GM19372 (cell line): ENCODE measurements around the gene ZNF365.
"Not testable (repeated sequence)": the region's sequence is repeated elsewhere in the genome, so short reads cannot be mapped to it uniquely, and the experiment has no call there.

Experiments
- ATAC-seq: cut with Tn5 transposase; IDR thresholded peaks from one replicate; pipeline ENCODE4 v1.9.1; 2021; ENCODE audit warnings: mild to moderate bottlenecking, low read depth, moderate library complexity; ENCODE audit not compliant: unreplicated experiment

ZNF365 gene, protein sequence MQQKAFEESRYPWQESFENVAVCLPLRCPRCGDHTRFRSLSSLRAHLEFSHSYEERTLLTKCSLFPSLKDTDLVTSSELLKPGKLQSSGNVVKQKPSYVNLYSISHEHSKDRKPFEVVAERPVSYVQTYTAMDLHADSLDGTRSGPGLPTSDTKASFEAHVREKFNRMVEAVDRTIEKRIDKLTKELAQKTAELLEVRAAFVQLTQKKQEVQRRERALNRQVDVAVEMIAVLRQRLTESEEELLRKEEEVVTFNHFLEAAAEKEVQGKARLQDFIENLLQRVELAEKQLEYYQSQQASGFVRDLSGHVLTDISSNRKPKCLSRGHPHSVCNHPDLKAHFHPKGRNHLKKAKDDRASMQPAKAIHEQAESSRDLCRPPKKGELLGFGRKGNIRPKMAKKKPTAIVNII

DNA sequence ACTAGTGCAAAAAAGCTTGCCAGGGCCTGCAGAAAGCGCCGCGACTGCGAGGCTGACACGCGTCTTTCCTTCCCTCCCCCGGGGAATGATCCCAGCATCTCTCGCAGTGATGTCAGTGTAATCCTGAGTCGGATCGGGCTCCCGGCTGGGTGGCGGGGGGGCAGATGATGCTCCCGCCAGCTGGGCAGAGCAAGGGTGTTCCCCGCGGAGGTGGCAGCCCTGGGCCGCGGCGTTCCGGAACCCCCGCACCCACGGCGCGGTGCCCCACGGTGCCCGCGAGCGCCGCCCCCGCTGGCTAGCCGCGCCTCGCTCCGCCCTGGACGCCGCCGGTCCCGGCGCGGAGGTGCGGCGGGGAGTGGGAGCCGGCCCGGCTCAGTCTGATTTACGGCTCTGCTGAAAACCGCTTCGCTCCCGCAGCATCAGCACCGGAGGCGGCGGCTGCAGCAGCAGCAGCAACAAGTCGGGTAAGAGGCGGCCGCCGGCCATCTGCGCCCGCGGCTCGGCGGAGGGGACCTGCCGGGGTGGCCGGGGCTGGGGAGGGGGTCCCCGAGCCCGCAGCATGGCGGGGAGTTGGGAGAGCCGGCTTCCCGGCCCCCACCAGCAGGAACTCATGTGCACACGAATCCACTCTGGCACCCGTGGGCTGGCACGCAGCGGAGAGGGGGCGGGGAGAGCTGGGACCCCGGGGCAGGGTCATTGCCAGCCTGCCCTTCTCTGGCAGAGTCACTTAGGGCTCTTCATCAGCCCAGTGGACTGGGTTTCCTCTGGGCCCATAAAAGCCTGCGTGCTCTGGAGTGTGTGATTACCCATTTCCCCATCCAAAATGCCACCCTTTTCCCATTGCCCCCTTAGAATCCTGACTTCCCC lies at the start of gene ZNF365:
ZNF365 (plus strand) TSS at position 375 of the 867 bp plus-strand sequence. CDS start 1,825 bp downstream, outside the sequence.
- ATAC-seq: no peak

DNA sequence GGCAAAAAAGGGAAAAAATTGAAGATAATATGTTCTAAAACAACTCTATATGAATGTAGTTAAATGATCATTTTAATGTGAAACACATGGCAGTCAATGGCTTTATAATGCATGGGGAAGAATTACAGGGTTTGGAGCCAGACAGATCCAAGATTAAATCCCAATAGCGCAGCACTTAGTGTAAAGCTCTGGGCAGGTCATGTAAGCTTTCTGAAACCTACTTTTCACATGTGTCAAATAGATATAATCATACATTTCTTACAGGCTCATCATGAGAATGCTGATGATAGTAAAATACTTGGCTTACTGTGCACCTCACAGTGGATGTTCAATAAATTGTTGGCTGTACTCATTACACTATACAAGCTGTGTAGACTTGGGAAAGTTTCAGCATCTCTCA lies 48.0 kb upstream of the ZNF365 start:
- ATAC-seq: no peak

DNA sequence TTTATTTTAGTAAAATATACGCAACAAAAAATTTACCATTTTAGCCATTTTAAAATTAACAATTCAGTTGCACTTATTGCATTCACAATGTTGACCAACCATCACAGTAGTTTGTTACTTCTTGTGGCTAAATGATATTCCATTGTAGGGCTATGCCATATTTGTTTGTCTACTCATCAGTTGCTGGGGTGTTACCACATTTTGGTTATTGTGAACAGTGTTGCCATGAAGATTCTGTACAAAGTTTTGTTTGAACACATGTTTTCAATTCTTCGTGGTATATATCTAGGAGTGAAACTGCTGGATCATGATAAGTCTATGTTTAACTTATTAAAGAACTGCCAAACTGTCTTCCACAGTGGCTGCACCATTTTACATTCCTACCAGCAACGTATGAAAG lies 46.3 kb upstream of the ZNF365 start:
- no peak for ATAC-seq

DNA sequence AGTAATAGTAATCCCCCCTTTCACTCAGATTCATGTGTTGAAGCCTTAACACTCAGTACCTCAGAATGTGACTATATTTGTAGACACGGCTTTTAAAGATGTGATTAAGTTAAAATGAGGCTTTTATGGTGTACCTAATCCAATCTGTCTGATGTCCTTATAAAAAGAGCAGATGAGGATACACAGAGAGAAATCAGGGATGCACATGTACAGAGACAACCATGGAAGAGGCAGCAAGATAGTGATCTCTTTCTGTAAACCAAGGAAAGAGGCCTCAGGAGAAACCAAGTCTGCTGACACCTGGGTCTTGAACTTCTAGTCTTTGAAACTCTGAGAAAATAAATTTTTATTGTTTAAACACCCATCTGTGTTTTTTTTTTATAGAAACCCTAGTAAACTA lies 44.0 kb upstream of the ZNF365 start:
- no peak for ATAC-seq

DNA sequence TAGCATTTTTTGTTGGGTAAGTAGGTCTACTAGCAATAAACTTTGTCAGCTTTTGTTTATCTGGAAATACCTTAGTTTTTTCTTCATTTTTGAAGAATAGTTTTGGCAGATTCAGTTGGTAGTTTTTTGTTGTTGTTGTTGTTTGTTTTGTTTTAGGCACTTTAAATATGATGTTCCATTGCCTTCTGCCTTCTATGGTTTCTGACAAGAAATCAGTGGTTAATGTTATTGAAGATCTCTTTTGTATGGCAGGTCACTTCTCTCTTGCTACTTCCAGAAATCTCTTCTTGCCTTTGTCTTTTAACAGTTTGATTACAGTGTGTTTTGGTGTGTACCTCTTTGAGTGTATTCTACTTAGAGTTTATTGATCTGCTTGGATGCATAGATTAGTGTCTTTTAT lies 41.8 kb upstream of the ZNF365 start:
- ATAC-seq: no peak

DNA sequence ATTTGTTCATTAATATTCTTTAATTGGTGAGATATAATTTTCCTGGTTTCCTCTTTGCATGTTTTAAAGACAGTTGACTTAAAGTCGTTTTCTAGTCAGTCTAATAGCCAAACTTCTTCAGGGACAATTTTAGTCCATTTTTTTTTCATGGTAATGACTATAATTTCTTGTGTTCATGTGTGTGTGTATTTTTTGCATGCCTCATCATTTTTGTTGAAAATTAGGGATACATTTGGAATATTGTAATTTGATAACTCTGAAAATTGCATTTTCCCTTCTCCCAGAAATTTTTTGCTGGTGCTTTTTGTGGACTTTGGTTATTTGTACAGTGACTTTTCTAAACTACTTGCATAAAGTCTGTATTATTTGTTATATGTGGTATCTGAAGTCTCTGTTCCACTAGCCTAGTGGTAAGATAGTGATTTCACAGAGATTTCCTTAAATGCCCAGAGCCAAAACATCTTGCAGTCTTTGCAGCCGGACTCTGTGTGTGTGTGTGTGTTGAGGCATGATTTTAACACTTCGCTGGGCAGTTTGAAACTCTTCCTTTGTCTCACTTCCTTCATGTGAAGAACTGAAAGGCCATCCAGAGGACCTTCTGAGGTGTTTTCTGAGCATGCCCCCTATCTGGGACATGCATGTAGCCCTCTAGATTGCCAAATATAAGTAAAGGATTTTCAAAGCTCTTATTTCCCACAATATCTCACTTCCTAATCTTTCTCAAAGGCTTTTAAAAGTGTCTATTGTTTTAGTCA lies 40.9 kb upstream of the ZNF365 start:
- no peak for ATAC-seq

DNA sequence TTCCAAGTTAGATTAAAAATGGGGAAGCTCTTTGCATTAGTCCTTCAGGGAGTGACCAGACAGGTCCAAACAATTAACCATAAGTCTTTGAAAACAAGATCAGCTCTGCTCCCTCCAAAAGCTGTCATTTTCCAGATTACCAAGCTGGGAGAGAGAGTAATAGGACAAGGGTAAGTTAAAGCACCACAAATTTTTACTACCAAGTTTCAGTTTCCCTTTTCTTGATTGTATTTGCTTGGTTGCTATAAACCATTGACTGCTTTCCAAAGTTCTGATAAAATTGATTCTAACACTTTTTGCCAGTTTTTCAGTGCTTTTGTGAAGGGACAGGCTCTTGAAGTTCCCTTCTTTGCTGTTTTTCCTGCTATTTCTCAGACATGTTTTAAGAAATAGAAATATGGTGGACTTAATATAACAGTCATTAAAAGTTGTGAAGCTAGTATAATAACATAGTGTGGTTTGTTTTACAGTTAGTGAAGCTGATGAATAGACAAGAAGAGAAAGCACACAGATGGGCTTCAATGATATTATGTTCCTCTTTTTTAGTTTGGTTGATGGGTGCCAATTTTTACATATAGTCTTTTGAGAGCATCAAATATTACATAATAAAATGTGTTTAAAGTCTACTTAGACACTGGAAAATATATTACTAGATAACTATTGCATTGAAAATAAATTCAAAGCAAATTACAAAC lies 40.0 kb upstream of the ZNF365 start:
- ATAC-seq: no peak

DNA sequence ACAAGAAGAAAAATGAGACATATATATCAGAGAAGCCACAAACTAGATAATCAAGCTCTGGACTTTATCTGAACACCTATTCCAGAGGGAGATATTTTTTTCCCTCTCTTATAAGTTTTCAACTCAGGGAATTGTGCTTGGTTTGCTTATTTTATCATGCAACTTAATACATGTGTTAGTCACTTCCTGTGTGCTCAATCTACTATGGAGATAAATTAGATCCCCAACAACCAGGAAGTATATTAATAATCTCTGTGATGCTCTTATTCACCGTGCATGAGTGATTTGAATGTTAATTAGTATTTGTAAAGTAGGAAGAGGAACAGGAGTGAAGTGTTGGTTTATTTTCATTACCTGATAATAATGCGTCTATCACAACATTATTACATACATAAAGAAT lies 38.8 kb upstream of the ZNF365 start:
- no peak for ATAC-seq

DNA sequence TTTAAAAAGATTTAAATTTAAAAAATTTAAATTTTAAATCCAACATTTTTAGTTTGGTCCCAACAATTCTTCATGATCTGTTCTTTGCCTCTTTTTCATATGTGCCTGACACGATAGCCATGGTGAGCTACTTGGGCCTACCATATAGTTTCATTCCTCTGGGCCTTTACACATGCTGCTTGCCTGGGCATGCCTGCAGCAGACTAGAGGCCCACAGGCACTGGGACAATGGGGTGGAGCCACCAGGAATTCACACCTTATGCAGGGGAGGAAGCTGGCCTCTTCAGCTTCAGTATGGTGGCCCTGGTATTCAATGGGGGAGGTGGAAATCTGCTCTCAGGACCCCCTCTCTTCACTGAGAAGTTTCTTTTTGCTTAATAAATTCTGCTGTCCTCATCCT lies 37.8 kb upstream of the ZNF365 start:
- no peak for ATAC-seq

DNA sequence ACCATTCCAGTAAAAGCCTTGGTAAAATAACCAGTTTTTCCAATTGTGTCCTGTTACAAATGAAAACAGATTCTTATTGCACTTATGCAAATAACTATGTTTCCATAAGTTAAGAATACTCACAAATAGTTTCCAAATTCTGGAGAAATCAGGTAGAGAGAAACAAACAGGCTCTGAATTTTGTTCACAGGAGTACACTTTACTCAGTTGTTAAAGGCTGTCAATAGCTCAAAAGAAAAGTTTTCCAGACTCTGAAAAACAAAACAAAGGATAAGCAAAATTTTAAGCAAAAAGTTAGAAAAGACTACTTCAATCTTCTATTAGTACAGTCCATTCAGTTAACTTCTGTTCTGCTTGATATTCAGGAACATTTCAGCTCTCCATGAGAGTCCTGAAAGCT lies 32.8 kb upstream of the ZNF365 start:
- no peak for ATAC-seq

DNA sequence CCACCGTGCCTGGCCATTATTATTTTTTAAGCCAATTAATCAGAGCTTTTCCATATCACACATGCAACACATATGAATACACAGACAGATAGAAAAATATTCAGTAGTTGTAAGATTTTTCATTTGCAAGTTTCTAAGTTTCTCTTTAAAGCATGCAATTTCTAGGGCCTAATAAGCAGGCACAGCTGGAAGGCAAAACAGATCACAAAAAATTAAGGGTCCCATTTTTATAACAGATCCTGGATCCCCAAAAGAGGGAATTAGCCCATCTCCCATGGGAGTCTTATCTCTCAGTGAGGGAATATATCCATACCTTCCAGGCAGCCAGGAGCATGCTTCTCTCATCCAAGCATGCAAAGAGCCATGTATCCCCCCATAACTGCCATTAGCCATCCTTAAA lies 31.2 kb upstream of the ZNF365 start:
- no peak for ATAC-seq

DNA sequence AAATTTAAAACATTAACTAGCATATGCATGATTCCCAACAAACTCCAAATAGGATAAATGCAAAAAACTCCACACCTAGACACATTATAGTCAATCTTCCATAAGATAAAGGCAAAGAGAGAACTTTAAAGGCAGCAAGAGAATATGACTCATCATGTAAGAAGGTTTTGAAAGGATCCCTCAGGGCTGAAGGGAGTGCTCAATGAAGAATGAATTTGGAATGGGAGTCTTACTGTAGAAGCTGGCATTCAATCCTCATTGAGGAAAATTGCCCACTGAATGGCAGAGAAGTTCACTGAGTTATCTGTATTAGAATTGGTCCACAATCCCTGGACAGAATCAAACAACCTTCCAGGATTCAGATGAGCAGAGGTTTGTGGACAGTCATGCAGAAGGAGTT lies 26.1 kb upstream of the ZNF365 start:
- ATAC-seq: no peak

DNA sequence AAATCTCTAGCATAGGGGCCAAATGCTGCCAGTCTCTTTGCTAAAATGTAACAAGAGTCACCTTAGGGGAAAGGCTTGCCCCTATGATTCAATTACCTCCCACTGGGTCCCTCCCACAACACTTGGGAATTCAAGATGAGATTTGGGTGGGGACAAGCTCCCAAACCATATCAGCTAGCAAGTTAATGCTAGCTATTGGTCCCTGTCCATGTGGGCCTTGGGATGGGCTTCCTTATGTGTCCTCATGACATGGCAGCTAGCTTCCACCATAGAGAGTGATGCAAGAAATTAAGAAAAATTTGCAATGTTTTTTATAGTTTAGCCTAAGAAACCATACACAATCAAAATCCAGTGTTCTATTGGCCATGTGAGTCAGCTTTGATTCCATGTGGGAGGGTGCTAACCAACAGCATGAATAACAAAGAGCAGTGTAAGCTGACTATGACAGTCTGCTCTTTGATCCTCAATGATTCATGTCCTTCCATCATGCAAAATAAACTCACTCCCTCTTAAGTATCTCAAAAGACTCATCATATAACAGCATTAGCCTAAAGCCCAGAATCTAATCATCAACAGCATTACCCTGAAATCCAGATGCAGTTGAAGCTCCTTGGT lies 21.7 kb upstream of the ZNF365 start:
- ATAC-seq: no peak

DNA sequence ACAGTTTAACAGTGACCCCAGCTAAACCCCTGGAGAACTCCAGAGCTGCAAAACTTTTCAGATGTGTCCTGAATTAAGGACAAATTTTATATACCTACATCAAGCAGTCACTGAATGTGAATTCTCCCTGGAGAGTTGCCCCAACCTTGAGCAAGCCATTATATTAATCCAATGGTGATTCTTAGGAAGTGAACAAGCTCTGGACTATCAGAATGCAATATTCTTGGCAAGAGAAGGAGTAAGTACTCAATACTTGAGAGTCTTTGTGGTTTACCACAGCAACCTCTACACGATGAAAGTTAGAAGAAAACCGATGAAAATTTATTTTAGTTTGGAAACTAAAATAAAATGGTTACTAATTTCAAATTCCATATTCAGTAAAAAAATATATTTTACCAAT lies 19.3 kb upstream of the ZNF365 start:
- no peak for ATAC-seq

DNA sequence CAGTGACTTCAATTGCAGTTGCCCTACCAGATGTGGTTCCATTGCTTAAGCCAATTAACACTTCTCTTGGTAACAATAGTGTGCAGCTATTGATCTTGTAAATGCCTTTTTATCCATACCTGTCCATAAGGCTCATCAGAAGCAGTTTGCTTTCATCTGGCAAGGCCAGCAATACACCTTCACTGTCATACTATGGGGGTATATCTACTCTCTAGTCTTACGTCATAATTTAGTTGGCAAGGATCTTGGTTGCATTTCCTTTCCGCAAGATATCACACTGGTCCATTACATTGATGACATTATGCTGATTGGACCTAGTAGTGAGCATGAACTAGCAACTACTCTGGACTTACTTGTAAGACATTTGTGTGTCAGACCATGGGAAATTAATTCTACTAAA lies 17.7 kb upstream of the ZNF365 start:
- no peak for ATAC-seq

DNA sequence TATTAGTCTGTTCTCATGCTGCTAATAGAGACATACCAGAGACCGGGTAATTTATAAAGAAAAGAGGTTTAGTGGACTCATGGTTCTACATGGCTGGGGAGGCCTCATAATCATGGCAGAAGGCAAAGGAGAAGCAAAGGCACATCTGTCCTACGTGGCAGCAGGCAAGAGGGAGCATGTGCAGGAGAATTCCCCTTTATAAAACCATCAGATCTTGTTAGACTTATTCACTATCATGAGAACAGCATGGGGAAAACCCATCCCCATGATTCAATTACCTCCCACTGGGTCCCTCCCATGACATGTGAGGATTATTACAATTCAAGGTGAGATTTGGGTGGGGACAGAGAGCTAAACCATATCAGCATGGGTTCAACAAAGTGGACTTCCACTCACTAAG lies 16.0 kb upstream of the ZNF365 start:
- ATAC-seq: not testable (repeated sequence)

DNA sequence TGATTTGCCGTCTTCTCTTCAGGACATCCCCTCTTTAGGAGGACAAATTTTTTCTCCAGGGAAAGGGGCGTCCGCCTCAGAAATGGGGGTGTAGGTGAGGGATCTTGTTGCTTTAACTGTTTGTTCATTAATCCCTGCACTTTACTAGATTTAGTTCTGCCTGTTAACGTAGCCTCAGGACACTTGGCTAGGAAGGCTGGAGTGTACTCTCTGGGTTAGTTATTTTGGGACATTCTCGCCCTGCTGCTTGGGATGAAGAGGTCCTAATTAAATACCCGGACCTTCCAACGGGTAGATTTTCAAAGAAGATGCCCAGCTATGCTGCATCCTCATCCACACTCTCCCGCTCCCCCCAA lies 552 bp upstream of the ZNF365 start:
- no peak for ATAC-seq

DNA sequence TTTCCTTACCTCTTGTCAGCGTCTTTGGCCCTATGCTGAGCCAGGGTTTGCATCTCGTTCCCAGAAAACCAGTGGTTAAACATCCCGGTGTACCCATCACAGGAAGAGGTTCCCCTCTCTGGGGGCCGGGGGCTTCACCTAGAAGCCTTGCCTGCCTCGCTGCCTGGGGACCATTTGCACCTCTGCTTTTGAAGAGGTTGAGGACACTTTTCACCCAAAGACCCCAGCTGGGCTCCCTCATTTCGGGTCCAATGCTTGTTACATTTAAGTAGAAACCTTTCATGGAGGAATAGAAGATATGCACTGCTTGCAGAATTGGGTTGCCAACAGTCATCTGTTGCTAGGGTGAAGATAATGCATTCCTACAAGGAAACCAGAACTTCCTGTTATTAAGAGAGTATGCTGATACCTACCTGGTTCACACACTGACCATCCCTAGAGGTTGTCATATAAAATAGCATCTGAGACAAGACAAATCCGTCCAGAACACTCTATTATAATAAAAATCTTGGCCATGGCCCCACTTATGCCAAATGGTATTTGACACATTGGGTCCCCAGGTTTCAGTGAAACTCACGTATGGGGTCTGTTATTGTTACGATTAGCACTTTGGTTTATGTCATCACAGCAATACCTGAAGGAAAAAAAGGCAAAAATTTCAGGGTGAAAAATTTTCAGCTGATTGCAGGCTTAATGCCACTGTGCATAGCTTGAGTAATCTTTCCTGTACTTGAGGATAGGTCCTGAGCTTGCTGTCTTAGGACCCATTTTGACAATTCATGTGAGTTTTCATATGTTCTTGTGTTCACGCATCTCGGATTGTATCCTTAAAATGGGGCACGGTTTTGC lies 917 bp downstream of the ZNF365 start:
- ATAC-seq: no peak
